OCI-LY3 (cell line): ENCODE data around the gene LRFN2.

Experiments used
- H2AFZ ChIP-seq: fragments of 200-600, 300-600 bp; shearing (Covaris generic); 2 replicates; pipeline ENCODE4 v1.6.0; 2014; ENCODE audit warnings: antibody characterized with exemption, low read depth, low read length
- H3K27ac ChIP-seq: fragments of 200-600, 300-600 bp; sonication (generic); 2 replicates; pipeline ENCODE4 v1.5.1; 2014; ENCODE audit warnings: mild to moderate bottlenecking, low read length, moderate library complexity, mixed read lengths
- H3K27me3 ChIP-seq: fragments of 200-600, 300-600 bp; sonication (generic); 2 replicates; pipeline ENCODE4 v1.6.1; 2014; ENCODE audit warnings: low read depth, low read length, mixed read lengths
- H3K36me3 ChIP-seq: fragments of 200-600, 300-600 bp; sonication (generic); replicated peaks from 2 replicates; pipeline ENCODE3; 2014; ENCODE audit warnings: low read depth, low read length, mixed read lengths
- H3K4me1 ChIP-seq: fragments of 300-600, 200-600 bp; sonication (generic); 2 replicates; pipeline ENCODE4 v1.6.1; 2014; ENCODE audit warnings: low read length, mixed read lengths
- H3K4me2 ChIP-seq: fragments of 200-600, 300-600 bp; sonication (generic); 2 replicates; pipeline ENCODE4 v1.6.1; 2014; ENCODE audit warnings: low read length, mixed read lengths
- H3K4me3 ChIP-seq: fragments of 300-600, 200-600 bp; sonication (generic); 2 replicates; pipeline ENCODE4 v1.5.1; 2014; ENCODE audit warnings: antibody characterized with exemption, mild to moderate bottlenecking, low read length, moderate library complexity
- H3K79me2 ChIP-seq: fragments of 300-600, 200-600 bp; shearing (Covaris generic); 2 replicates; pipeline ENCODE4 v1.6.1; 2014; ENCODE audit warnings: mild to moderate bottlenecking, low read length, mixed read lengths
- H3K9ac ChIP-seq: fragments of 300-600, 200-600 bp; shearing (Covaris generic); 2 replicates; pipeline ENCODE4 v1.6.0; 2014; ENCODE audit warnings: mild to moderate bottlenecking, low read length, moderate library complexity
- H3K9me3 ChIP-seq: fragments of 200-600, 300-600 bp; shearing (Covaris generic); 2 replicates; pipeline ENCODE4 v1.6.1; 2014; ENCODE audit warnings: low read length, mixed read lengths; ENCODE audit not compliant: insufficient read depth
- H4K20me1 ChIP-seq: fragments of 200-600, 300-600 bp; sonication (generic); 2 replicates; pipeline ENCODE4 v1.6.1; 2016; ENCODE audit warnings: low read length, mixed read lengths; ENCODE audit not compliant: insufficient read depth
- EZH2phosphoT487 ChIP-seq: fragments of 200-600 bp; shearing (Covaris generic); IDR thresholded peaks from 2 replicates; pipeline ENCODE4 v1.6.1; 2018; ENCODE audit warnings: antibody characterized with exemption, mixed run types, low read depth
- TF ChIP-seq, protein P1 (sequence below): fragments of 200-600, 300-600 bp; sonication (generic); IDR thresholded peaks from 2 replicates; pipeline ENCODE4 v1.5.1; 2014; ENCODE audit warnings: antibody characterized with exemption, low read length, low read depth

The LRFN2 gene

DNA sequence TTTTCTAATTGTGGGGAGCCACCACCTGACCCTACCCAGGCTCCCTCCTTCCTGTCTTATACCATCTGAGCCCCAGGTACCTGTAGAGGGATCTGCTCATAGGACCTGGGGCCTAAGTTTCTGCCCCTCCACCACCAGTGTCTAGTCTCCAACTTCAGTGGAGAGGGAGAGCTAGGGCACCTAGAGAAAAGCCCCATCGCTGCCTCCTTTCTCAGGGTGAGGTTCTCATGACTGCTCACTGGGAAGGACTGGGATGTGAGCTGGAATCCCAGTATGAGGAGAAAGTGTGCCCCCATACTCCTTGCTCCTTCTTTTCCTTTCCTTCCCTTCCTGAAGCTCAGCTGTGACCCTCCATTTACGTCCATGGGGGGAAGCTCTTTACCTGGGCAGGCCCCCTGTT lies 231.6 kb downstream of the LRFN2 start:
- H3K9ac ChIP-seq, result no peak overlapping the region
- no peaks in the 10 kb centered on the region for H4K20me1 ChIP-seq
- H3K27ac ChIP-seq, result no peak overlapping the region
- H3K4me1 ChIP-seq, result no peaks in the 10 kb centered on the region
- peaks cover 39% of the 10 kb centered on the region for H3K27me3 ChIP-seq
- H3K79me2 ChIP-seq, result no peaks in the 10 kb centered on the region
- no peaks in the 10 kb centered on the region for H3K36me3 ChIP-seq
- TF ChIP-seq, protein P1, sequence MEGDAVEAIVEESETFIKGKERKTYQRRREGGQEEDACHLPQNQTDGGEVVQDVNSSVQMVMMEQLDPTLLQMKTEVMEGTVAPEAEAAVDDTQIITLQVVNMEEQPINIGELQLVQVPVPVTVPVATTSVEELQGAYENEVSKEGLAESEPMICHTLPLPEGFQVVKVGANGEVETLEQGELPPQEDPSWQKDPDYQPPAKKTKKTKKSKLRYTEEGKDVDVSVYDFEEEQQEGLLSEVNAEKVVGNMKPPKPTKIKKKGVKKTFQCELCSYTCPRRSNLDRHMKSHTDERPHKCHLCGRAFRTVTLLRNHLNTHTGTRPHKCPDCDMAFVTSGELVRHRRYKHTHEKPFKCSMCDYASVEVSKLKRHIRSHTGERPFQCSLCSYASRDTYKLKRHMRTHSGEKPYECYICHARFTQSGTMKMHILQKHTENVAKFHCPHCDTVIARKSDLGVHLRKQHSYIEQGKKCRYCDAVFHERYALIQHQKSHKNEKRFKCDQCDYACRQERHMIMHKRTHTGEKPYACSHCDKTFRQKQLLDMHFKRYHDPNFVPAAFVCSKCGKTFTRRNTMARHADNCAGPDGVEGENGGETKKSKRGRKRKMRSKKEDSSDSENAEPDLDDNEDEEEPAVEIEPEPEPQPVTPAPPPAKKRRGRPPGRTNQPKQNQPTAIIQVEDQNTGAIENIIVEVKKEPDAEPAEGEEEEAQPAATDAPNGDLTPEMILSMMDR, result no peak
- no peak for TF ChIP-seq EZH2phosphoT487
- H3K9me3 ChIP-seq, result no peaks in the 10 kb centered on the region
- no peak overlapping the region for H3K4me2 ChIP-seq
- H2AFZ ChIP-seq, result no peak overlapping the region
- H3K4me3 ChIP-seq, result no peak overlapping the region

DNA sequence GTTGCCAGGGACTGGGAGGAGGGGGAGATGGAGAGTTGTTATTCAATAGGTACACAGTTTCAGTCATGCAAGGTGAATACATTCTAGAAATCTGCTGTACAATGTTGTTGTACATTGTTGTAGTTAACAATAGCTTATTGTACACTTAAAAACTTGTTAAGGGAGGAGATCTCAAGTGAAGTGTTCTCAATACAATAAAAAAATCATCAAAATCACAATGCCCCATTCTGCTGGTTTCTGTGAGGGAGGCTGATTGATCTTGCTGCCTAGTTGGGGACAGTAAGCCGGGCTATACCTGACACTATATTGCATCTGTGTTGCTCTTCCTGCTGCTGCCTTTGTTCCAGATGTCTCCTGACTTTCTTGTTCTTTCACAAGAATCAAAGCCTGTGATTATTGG lies 232.1 kb downstream of the LRFN2 start:
- Histone ChIP-seq H3K9ac (no peak overlapping the region), H3K36me3 (no peaks in the 10 kb centered on the region), H3K4me1 (no peaks in the 10 kb centered on the region), H3K4me2 (no peak overlapping the region), H2AFZ (no peak overlapping the region), H3K9me3 (no peaks in the 10 kb centered on the region), H3K4me3 (no peak overlapping the region), H4K20me1 (no peaks in the 10 kb centered on the region), H3K27ac (no peak overlapping the region), H3K27me3 (peaks cover 35% of the 10 kb centered on the region; the same call in 1 of the 2 replicates), H3K79me2 (no peaks in the 10 kb centered on the region)
- no peak for TF ChIP-seq EZH2phosphoT487
- TF ChIP-seq, protein P1, result no peak

DNA sequence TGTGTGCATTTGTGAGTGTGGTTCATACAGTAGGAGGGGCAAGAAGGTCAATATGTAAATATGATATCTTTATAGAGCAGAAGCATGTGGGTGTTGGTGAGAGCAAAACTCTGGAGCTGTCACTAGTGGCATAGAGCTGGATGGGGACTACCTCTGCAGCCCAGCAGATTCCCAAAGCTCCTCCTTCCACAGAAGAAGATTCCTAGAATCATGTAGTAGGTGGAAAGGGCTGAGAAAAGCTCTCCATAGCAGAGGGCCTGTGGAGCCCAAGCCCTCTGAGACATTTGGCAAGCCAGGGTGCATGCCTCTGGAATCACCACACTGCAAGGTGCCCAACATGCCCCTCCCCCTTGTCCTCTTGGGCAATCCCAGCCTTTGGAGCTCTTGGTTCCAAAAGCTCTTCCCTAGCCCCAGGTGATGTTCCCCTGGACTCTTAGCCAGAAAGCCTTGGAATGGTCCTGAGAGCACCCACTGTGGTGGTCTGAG lies 233.2 kb downstream of the LRFN2 start:
- H3K27ac ChIP-seq, result no peak overlapping the region
- H3K9me3 ChIP-seq, result no peaks in the 10 kb centered on the region
- no peak overlapping the region for H3K4me3 ChIP-seq
- H4K20me1 ChIP-seq, result no peaks in the 10 kb centered on the region
- peaks cover 31% of the 10 kb centered on the region; the same call in 1 of the 2 replicates for H3K27me3 ChIP-seq
- H3K79me2 ChIP-seq, result no peaks in the 10 kb centered on the region
- H3K4me2 ChIP-seq, result no peak overlapping the region
- TF ChIP-seq, protein P1, result no peak
- no peak for TF ChIP-seq EZH2phosphoT487
- no peak overlapping the region for H3K9ac ChIP-seq
- no peaks in the 10 kb centered on the region for H3K36me3 ChIP-seq
- no peaks in the 10 kb centered on the region for H3K4me1 ChIP-seq
- no peak overlapping the region for H2AFZ ChIP-seq

GRCh38 chr6:40353197-40353966 lies 233.8 kb downstream of the LRFN2 start:
- Histone ChIP-seq H3K9ac (no peak overlapping the region), H3K36me3 (no peaks in the 10 kb centered on the region), H4K20me1 (no peaks in the 10 kb centered on the region), H3K4me1 (no peaks in the 10 kb centered on the region), H3K4me3 (no peak overlapping the region), H3K27ac (no peak overlapping the region), H3K79me2 (no peaks in the 10 kb centered on the region), H3K4me2 (no peak overlapping the region), H3K27me3 (peaks cover 28% of the 10 kb centered on the region; the same call in 1 of the 2 replicates), H3K9me3 (no peaks in the 10 kb centered on the region), H2AFZ (no peak overlapping the region)
- no peak for TF ChIP-seq EZH2phosphoT487
- TF ChIP-seq, protein P1, result no peak
